Transverse colon (tissue), 3 donors: ENCODE data around the gene ERC2.

Experiments used
- POLR2A ChIP-seq: fragments of 450-650 bp; IDR thresholded peaks from one replicate; pipeline ENCODE4 v1.6.1; 2016; ENCODE audit warnings: antibody characterized with exemption, mild to moderate bottlenecking, moderate library complexity
- TF ChIP-seq, protein P1 (sequence below), 5 experiments: fragments of 200-600 bp in 3 of 5; fragments of 450-650 bp in 2 of 5; sonication (generic) in 3 of 5; IDR thresholded peaks; 1 replicate in 2 of 5; 2 replicates in 3 of 5; pipeline ENCODE4 v1.5.1; 2016 to 2017; ENCODE audit warnings: antibody characterized with exemption in 5 of 5, inconsistent platforms in 3 of 5, mild to moderate bottlenecking in 2 of 5, moderate library complexity in 1 of 5

DNA sequence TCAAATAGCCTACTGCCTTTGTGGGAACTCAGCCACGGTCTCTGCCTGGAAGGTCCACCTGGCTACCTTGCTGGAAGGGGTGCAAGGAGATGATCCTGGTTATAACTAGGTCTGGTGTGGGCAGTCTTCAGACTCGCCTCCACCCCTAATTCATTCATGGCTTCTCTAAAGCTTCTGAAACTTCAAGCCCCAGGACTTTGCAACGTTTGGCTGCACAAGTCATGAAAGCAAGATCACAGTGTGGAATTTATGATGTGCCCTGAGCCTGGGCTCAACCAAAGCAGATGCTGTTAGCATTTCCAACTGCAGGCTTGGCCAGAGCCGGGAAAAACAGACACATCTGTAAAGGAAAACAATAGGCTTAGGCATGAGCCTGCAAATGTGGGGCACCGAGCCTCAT, 780.7 kb downstream of the ERC2 start:
- TF ChIP-seq, protein P1, sequence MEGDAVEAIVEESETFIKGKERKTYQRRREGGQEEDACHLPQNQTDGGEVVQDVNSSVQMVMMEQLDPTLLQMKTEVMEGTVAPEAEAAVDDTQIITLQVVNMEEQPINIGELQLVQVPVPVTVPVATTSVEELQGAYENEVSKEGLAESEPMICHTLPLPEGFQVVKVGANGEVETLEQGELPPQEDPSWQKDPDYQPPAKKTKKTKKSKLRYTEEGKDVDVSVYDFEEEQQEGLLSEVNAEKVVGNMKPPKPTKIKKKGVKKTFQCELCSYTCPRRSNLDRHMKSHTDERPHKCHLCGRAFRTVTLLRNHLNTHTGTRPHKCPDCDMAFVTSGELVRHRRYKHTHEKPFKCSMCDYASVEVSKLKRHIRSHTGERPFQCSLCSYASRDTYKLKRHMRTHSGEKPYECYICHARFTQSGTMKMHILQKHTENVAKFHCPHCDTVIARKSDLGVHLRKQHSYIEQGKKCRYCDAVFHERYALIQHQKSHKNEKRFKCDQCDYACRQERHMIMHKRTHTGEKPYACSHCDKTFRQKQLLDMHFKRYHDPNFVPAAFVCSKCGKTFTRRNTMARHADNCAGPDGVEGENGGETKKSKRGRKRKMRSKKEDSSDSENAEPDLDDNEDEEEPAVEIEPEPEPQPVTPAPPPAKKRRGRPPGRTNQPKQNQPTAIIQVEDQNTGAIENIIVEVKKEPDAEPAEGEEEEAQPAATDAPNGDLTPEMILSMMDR (IDR thresholded peaks at IDR 0.05) = no peak
- no peak for TF ChIP-seq POLR2A
